Gastroesophageal sphincter (tissue), 3 donors: ENCODE measurements around the gene NUBPL.

Experiments used
- EP300 ChIP-seq: sonication (generic); formaldehyde crosslinking; IDR thresholded peaks from one replicate; pipeline ENCODE4 v1.6.1; 2017; ENCODE audit warnings: antibody characterized with exemption, mild to moderate bottlenecking
- POLR2AphosphoS5 ChIP-seq: sonication (generic); formaldehyde crosslinking; IDR thresholded peaks from one replicate; pipeline ENCODE4 v1.6.1; 2017; ENCODE audit warnings: antibody characterized with exemption
- TF ChIP-seq, protein P1 (sequence below), 4 experiments: fragments of 200-600 bp in 2 of 4; fragments of 450-650 bp in 2 of 4; sonication (generic) in 1 of 4; IDR thresholded peaks; one replicate each; pipeline ENCODE4 v1.5.1; 2017 to 2019; ENCODE audit warnings: antibody characterized with exemption in 4 of 4, mild to moderate bottlenecking in 2 of 4, moderate library complexity in 2 of 4

- TF ChIP-seq, protein P1, sequence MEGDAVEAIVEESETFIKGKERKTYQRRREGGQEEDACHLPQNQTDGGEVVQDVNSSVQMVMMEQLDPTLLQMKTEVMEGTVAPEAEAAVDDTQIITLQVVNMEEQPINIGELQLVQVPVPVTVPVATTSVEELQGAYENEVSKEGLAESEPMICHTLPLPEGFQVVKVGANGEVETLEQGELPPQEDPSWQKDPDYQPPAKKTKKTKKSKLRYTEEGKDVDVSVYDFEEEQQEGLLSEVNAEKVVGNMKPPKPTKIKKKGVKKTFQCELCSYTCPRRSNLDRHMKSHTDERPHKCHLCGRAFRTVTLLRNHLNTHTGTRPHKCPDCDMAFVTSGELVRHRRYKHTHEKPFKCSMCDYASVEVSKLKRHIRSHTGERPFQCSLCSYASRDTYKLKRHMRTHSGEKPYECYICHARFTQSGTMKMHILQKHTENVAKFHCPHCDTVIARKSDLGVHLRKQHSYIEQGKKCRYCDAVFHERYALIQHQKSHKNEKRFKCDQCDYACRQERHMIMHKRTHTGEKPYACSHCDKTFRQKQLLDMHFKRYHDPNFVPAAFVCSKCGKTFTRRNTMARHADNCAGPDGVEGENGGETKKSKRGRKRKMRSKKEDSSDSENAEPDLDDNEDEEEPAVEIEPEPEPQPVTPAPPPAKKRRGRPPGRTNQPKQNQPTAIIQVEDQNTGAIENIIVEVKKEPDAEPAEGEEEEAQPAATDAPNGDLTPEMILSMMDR (IDR thresholded peaks at IDR 0.05) = no peak
- TF ChIP-seq POLR2AphosphoS5 = no peak
- no peak for TF ChIP-seq EP300
Measured at GRCh38 chr14:31699809-31700208, 138.6 kb downstream of the NUBPL start.
